SH-SY5Y (cell line): ENCODE measurements around the gene HOXA1.

Experiments
- GATA2 ChIP-seq: IDR thresholded peaks from 2 replicates; pipeline ENCODE4 v1.6.1; 2011; ENCODE audit warnings: mild to moderate bottlenecking, low read depth, low read length
- GATA3 ChIP-seq: IDR thresholded peaks from 2 replicates; pipeline ENCODE4 v1.6.1; 2011; ENCODE audit warnings: low read depth, mild to moderate bottlenecking, low read length, moderate library complexity

- TF ChIP-seq GATA2, result no peak
- no peak for TF ChIP-seq GATA3
These were observed 3.0 kb downstream of the HOXA1 start for GRCh38 chr7:27092819-27093110.
